Measurements from ENCODE around the gene CDK5RAP3. TPM values are rescaled to one million over a fixed set of nuclear protein-coding genes. Genes with fewer than 3 reads are reported as not detected.

Gene CDK5RAP3
- total RNA-seq, 1 experiment from 2014 or later, result 74.2 TPM

DNA sequence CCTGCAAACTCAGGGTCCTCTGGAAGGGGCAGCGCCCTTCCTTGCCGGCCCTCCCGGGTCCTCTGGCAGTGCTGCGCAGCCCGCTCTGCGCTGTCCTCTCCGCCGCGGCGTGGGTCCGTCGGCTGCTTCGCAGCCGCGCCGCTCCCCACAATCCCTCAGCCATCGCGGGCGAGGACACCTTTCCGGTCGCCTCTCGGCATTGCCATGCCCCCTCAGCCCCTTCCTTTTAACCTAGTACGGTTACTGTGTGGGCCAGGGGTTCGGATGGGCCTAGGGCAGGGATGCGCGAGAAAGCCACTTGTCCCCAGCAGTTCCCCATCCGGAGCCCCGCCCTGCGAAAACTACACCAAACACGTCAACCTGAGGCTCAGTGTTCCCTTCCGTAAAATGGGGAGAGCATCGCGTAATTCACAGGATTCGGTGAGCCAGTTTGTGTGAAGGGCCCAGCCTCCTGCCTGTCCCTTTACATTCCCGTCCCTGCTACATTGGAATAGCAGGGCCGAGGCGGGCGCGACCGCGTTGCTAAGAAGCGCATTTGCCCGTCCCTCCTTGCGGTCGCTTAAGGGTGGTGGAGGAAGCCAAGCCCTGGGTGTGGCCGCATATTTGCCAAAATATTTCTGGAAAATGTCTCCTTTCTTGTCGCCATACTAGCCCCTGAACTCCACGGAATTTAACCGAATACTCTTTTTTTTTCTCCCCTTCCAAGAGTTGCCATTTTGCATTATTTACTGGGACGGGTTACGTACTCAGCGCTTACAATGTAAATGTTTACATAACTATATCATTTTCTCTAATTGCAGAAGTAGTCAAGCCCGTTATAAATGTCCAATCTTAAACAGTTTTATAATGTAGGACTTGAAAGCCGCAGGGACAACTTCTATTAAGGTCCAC, 53.5 kb downstream of the CDK5RAP3 start:
- peak; percentile 69 for DNase-seq (ENCODE audit: low read depth)

DNA sequence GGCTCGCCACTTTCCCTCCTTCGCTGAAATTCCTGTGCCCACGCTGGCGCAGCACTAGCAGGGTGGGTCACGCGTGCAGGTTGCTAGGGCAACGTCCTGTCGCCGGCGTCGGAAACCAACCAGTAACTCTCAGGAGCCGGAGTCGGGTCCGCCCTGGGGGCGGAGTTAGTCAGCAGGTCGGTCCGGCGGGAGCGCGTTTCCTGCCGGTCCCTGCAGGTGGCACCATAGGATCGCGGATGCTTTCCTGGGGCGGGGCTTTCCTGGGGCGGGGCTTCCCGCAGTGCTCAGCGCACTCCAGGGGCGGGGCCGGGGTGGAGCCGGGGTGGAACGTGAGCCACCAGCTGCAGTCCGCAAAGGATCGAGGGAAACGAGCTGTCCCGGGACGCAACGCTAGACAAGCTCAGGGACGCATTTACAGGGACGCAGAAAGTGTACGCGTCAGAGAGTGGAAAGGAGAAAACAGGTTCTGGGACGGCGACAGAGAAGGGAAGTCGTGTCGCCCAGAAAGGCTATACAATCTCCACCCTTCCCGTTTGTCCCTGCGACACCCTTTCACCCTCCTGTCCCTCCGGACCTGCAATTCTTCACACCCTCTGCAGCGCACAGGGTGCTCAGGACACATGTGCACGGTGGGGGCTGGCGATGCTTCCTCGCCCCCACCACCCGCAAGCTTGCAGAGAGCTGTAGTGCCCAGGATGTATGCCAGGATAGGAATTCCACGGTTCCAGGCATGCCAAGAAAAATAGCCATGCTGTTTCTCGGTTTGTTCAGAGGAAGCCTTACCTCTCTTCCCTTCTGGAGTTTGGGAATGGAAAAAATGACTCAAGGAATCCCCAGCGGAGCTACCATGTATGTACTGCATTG, 54.4 kb downstream of the CDK5RAP3 start:
- DNase-seq (ENCODE audit: low read depth), result peak; percentile 94

DNA sequence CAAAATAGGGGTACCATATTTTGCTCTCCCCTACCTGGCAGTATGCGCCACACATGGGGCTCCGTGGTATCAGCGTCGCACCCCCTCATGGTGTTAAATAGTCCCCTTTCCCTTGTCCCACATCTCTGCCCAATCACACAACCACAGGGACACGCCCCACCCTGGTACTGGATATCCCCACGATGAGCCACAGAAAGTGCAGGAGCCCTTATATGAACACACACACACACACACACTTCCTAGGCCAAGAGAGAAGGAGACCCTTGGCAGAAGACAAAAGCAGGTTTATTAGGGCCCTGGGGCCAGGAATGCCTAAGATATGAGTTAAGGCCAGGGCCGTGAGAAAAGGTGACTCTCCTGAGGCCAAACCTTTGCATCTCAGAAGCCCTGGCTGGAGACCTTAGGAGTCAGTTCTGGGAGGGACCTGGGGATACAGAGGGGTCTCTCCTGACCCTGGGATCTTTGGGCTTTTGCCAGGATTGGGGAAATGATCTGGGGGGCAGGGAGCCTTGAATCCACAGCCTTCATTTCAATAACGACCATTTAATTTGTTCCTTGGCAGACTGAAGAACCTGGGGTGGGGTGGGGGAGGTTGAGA, 55.1 kb downstream of the CDK5RAP3 start:
- DNase-seq (ENCODE audit: low read depth), result peak; percentile 26

DNA sequence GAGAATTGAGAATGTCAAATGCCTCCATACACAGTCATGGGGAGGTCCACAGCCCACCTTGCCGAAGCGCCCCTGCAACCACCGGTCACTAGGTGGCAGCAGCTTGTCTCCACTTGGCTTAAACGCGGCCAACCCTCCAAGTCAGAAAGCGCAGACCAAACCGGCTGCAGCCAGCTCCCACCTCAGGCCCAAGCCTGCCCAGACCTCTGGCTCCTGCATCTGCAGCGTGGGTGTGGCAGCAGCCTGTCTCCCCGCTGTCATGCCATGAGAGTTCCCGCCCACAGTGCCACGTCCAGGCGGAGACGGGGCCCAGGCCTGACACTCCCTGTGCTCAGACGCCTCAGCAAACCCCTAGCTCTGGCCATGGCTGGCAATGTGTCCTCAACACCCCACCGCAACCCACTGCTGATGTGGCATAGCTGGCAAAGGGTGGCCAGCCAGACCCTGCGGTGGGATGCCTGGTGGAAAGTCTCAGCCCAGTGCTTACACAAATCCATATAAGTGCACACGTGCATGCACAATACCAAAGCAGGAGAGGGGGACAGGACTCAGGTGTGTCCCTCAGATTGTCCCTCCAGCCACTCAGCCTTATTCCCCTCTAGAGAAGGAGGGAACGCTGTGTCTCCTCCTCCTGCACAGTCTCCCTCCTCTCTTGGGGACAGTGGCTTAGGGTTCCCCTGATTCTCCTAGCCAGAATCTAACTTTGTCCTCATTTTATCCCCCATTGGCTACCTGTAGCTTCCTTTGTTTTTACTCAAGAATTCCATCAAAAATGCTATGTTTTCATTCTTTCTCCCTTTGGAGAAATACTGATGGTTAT, 55.8 kb downstream of the CDK5RAP3 start:
- peak; percentile 85 for DNase-seq (ENCODE audit: low read depth)

DNA sequence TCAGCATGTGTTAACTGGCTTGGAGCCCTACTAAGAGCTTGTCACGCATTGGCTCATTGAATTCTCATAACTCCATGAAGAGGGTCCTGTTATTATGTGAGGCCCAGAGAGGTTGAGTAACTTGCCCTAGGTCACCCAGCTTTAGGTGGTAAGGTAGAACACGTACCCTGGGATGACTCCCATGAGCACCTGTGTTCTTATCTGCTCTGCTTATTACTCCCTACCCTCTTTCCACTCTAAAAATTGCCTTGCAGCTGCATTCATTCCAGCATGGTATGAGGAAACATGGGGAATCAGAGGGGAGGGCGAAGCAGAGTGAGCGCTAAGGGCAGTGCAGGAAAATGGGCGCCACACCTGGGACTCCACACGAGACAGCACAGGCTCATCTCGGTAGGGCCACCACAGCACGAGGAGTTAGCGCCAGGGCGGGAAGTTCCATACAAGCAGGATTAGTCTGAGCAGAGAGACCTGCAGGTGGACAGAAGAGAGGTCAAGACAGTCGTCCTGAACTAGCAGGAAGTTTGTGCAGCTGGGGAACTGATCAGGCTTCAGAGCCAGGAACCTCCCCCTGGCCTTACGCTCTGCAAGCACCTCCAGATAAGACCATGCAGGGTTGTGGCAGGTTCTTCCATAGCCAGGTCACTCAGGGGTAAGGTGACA, 56.5 kb downstream of the CDK5RAP3 start:
- no peak for DNase-seq (ENCODE audit: low read depth)

DNA sequence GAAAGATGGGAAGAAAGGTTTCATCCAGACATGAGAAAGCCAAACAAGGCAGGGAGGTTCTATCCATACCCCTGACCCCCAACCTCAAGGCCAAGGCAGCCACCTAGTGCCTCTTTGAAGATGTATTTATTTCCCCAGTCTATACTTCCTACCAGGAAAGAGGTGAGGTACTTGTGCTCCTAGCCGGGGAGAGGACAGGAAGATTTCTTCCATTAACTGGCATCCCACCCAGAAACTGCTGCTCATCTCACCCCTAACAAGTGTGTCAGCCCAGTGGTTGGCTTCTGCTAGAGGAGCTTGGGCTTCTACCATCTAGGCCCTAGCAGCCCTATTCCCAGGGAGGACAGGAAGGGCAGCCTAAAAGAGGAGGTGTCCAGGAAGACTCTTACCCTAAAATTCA, 57.8 kb downstream of the CDK5RAP3 start:
- DNase-seq (ENCODE audit: low read depth), result no peak

DNA sequence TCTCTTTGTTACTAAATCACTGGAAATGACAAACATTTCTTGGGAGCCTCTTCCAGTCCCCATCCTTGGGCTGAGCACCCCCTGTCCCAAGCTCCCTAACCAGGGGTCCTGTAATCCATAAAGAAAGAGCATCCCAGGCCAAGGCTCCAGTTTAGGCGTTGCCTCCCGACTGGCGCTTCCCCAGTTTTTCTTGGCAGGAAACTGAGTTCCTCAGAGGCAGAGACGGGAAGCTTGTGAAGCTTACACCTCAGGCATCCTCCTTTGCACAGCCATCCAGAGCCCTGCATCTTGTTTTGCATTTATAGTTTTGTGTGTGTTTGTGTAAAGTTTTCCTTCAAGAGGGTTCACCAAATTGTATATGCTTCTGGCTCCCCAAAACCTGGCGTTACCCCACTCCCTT, 59.6 kb downstream of the CDK5RAP3 start:
- DNase-seq (ENCODE audit: low read depth), result no peak

Other genes starting within 250 kb of the CDK5RAP3 start
- gene TBX21, start 237.9 kb upstream of the CDK5RAP3 start, total RNA-seq (2014; rRNA removed; shearing (Covaris generic)), result 0.06 TPM in 1 of 2 replicates, not detected in the other
- 4.0 and 5.6 TPM in 2 replicates for gene OSBPL7, start 149.3 kb upstream of the CDK5RAP3 start, total RNA-seq (2014; rRNA removed; shearing (Covaris generic))
- gene MRPL10, start 139.6 kb upstream of the CDK5RAP3 start, total RNA-seq (2014; rRNA removed; shearing (Covaris generic)), result 26.3 and 41.3 TPM in 2 replicates
- gene LRRC46, start 139.4 kb upstream of the CDK5RAP3 start, total RNA-seq (2014; rRNA removed; shearing (Covaris generic)), result not detected in 2 replicates
- 7.1 and 11.0 TPM in 2 replicates for gene SCRN2, start 129.8 kb upstream of the CDK5RAP3 start, total RNA-seq (2014; rRNA removed; shearing (Covaris generic))
- 0.06 and 0.23 TPM in 2 replicates for gene SP6, start 120.0 kb upstream of the CDK5RAP3 start, total RNA-seq (2014; rRNA removed; shearing (Covaris generic))
- 1.5 TPM in 2 replicates for gene SP2, start 74.9 kb upstream of the CDK5RAP3 start, total RNA-seq (2014; rRNA removed; shearing (Covaris generic))
- 18.5 and 26.9 TPM in 2 replicates for gene PNPO, start 29.5 kb upstream of the CDK5RAP3 start, total RNA-seq (2014; rRNA removed; shearing (Covaris generic))
- gene PRR15L, start 13.2 kb upstream of the CDK5RAP3 start, total RNA-seq (2014; rRNA removed; shearing (Covaris generic)), result not detected in 2 replicates
- gene COPZ2, start 66.7 kb downstream of the CDK5RAP3 start, total RNA-seq (2014; rRNA removed; shearing (Covaris generic)), result 0.57 and 5.5 TPM in 2 replicates
- gene NFE2L1, start 77.2 kb downstream of the CDK5RAP3 start, total RNA-seq (2014; rRNA removed; shearing (Covaris generic)), result 19.1 and 22.3 TPM in 2 replicates
- 81.6 and 88.1 TPM in 2 replicates for gene CBX1, start 130.4 kb downstream of the CDK5RAP3 start, total RNA-seq (2014; rRNA removed; shearing (Covaris generic))
- 8.2 and 11.8 TPM in 2 replicates for gene SNX11, start 136.7 kb downstream of the CDK5RAP3 start, total RNA-seq (2014; rRNA removed; shearing (Covaris generic))

All from Daoy (cell line).